ENCODE data around the gene HPGD. TPM values are rescaled to one million over a fixed set of nuclear protein-coding genes. Genes with fewer than 3 reads are reported as not detected.

Gene HPGD
- total RNA-seq, result under 0.01 and 0.09 TPM in 2 replicates

GRCh38 chr4:174522183-174523024, at the start of gene HPGD:
Gene HPGD, minus strand, starts transcription at chr4:174522488. Its CDS starts 37 bp downstream, at chr4:174522451.

Other genes starting within 250 kb of the HPGD start
- gene FBXO8, start 238.8 kb downstream of the HPGD start, total RNA-seq, result 39.0 and 41.6 TPM in 2 replicates
- 20.7 and 24.7 TPM in 2 replicates for gene CEP44, start 238.6 kb downstream of the HPGD start, total RNA-seq

Data from smooth muscle cell of bladder (primary cell).